HG02852 (cell line): ENCODE results near the gene VHLL.

ENCODE experiments used
- ATAC-seq: cut with Tn5 transposase; IDR thresholded peaks from one replicate; pipeline ENCODE4 v1.9.1; 2021; ENCODE audit warnings: mild to moderate bottlenecking, moderate library complexity; ENCODE audit not compliant: unreplicated experiment

The VHLL gene

DNA sequence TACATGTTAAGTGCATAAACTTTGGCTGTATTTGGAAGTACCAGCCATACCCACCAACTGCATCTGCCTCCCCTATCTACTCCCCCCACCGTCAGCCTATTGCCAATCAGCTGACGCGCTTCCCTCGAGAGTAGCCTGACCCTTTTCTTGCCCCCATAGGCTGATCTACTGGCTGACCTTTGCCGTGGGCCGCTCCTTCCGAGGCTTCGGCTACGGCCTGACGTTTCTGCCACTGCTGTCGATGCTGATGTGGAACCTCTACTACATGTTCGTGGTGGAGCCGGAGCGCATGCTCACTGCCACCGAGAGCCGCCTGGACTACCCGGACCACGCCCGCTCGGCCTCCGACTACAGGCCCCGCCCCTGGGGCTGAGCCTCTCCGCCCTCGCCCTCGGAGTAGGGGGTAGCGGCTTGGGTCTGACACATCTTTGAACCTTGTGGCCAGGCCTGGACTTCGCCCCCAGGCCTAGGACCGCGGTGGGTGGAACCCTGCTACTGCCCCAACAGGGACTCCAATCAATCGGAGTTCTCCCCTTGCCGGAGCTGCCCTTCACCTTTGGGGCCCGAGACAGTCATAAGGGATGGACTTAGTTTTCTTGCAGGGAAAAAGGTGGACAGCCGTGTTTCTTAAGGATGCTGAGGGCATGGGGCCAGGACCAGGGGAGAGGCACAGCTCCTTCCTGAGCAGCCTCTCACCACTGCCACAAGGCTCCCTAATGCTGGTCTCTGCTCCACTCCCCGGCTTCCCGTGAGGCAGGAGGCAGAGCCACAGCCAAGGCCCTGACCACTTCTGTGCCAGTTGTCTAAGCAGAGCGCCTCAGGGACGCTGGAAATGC is 7.7 kb downstream of the VHLL start:
- ATAC-seq, result no peak

DNA sequence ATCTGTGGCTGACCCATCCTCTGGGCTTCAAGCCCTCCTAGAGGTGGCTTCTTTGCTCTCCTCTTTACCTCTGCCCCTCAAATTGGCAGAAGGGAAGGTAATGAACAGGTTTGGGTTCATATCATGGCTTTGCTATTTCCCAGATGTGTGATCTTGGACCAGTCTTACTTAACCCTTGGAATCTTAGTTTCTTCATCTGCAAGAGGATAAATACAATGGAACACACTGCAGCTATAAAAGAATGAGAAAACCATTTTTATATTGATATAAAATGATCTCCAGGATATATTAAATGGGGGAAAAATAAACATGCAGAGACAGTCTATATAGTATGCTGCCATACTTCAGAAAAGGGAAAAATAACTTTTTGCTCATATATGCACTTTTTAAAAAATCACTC is 9.2 kb downstream of the VHLL start:
- no peak for ATAC-seq

DNA sequence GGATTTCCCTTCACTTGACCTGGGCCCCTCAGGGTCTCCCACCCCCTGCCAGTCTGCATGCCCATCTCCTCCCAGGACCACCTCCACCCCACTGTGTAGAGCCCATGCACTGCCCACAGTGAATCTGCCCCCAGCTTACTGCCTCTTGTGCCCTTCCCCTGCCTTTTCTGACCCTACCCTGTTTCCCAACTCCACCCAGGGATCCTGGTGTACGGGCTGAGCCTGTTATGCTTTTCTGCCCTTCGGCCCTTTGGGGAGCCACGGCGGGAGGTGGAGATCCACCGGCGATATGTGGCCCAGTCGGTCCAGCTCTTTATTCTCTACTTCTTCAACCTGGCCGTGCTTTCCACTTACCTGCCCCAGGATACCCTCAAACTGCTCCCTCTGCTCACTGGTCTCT is 13.0 kb downstream of the VHLL start:
- no peak for ATAC-seq

DNA sequence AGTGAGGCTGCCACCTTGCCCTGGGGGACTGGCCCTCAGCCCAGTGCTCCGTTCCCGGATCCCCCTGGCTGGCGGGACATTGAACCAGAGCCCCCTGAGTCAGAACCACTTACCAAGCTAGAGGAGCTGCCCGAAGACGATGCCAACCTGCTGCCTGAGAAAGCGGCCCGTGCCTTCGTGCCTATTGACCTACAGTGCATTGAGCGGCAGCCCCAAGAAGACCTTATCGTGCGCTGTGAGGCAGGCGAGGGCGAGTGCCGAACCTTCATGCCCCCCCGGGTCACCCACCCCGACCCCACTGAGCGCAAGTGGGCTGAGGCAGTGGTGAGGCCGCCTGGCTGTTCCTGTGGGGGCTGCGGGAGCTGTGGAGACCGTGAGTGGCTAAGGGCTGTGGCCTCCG is 13.7 kb downstream of the VHLL start:
- no peak for ATAC-seq

DNA sequence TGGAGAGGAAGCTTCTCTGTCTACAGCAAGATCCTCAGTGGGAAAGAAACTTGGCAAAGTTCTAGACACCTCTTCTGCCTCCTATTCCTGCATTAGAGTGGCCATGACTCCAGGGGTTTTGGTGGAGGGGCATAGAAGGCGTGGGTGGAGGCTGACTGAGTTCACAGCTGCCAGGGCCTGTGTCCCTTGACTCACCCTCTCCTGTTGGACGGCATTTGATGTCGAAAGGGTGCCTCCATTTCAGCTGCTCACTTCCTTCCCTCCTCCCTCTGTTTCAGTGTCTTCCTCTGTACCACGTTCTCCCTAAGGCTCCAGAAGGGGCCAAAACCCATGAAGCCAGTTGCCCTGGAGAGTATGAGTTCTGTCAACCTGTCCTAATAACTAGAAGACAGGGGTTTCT is 14.3 kb downstream of the VHLL start:
- ATAC-seq, result no peak

DNA sequence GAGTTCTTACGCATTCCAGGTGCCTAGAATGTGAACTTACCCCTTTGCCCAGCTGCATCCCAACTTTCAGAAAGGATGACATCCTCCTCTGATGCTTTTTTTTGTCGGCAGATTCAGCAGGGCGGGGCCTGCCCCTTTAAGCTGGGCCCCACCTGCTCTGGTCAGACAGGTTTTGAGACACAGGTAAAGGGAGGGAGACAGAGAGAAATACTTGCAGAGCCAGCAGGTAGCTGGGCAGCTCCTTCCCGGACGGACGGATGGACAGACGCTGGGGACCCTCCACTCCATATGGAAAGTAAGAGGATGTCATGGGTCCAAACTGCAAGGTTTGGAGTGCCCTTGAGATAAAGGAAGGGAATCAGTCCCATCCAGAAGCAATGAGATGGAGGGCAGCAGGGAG is 15.0 kb downstream of the VHLL start, which contains the start of gene TMEM79:
Gene TMEM79 (plus strand): TSS at position 214 of the 400 bp plus-strand sequence. CDS start 902 bp downstream, outside the sequence.
- ATAC-seq, result no peak

DNA sequence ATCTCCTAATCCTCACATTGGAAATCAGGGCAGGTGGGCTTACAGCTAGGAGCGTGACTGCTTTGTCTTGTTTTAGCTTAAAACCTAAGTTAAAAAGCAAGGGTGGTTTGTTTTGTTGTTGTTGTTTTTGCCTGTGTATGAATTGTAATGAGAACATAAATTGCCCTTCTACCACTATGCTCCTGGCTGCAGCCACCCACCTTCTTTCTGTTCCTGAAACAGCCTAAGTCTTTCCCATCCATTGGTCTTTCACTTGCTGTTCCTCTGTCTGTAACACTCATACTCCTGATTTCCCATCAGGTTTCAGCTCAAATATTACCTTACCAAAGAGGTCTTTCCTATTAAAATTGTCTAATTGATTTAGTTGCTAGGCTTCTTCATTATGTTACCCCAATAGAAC is 15.6 kb downstream of the VHLL start:
- ATAC-seq, result no peak

DNA sequence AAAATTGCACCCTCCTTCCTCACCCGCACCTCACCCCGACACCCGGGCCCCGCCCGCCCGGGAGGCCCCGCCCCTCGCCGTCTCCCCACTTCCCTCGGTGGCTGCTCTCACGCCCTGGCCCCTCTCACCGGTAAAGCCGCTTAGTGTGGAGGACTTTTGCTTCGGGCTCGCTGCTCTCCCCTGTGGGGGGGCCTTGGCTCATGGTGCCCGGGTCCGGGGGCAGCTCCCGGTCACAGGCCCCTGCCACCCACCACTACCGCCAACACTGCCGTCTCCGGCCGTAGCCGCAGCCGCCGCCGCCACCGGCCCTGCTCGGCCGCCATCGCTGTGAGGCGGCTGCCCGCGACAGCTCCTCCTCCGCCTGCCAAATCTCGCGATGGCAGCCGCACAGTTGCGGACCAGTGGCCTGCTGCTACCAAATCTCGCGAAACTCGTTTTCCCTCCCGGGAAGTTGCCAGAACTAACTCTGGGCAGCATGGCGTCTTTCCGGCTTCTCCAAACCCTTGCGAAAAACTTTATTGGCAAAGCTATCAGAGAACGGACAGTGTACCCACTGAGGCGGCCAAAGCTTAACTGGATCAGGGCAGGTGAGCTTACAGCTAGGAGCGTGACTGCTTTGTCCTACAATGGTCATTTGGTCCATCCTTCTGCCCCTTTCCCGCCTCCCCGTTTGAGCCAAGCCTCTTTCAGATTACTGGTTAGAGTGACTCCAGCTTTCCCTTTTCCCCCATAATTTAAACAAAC is 16.5 kb downstream of the VHLL start, which contains the start of gene SMG5:
Gene SMG5 (minus strand): TSS at position 347 of the 744 bp plus-strand sequence. CDS start 145 bp downstream, at position 202.
- peak; percentile 78 for ATAC-seq

DNA sequence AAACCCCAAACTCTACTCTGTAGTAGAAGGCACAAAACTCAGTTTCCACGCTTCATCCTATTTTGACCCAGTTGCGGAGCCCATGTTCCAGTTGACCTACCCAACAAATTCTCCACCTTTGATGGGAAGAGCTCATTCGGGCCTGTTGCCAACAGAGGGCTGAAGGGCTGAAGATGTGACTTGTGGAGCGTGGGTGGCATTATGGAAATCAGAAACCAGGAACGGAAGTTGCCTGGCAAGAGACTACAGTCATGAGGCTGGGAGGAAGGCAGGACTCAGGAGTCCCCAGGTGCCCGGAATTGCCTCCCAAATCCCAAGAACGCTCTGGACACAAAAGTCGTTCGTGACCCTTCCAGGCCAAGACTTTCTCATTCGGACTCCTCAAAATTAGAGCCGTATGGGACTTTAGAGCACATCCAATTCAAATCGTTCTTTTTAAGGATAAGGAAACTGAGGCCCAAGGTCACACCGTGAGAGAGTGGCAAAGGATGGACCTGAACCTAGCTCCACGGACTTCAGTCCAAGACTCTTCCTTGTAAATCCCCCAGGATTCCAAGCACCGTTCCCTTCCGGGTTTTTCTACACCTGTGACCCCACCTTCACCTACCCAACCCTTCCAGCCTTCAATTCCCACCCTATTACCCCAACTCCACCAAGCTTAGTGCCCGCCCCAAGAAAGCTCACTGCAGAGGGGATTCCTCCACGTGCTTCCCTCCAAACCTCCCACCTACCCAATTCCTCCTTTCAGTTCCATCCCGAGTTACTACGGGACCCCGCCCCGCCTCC is 17.2 kb downstream of the VHLL start:
- peak; percentile 4 for ATAC-seq

DNA sequence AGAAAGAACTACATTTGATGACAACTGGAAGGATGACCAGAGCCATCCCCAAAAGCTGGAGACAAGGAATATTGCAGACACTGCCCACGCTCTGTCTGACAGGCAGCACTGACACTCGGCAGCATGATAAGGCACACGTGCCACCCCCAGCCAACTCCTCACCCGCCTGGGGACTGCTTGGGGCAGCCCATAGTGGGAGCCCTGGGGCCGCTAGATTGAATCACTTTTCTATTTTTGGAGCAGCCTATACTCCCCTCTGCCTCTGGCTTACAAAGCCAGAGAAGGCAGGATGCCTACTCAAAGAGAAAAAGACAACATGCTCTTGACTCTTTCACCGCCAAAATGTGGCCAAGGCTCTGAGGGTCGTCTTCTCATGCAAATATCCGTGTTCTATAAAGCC is 17.8 kb downstream of the VHLL start:
- ATAC-seq, result no peak

DNA sequence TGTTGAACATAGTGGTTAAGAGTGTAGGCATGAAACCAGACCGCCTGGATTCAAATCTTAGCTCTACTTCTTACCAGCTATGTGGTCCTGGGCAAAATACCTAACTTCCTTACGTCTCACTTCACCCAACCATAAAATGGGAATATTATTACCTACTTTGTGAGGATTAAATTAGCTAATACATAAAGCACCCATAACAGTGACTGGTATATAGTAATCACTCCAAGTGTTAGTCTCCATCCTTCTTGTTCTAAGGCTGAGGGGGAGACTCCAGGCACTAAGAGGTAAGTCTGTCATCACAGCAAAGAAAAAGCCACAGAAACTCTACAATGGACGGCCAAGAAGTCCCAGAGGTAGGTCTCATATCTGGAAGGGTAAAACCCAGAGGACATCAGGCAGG is 19.3 kb downstream of the VHLL start:
- ATAC-seq, result no peak

DNA sequence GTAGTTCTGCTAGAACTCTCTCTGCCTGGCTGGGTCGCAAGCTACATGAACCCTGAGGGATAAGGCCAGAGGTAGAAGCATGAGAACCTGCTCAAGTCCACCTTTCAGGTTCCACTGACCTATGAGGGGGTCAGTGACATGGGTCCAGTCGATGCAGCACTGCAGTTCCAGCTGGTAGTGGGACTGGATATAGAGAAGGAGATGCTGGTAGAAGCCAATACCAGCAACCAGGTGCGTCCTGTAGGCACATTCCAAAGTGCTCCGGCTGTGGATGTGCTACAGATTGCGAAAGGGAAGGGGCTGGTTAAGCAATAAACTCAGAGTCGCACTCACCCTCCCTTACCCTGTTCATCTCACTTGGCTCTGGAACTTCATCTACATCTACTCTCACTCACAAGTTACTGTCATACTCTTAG is 22.1 kb downstream of the VHLL start:
- ATAC-seq, result no peak

DNA sequence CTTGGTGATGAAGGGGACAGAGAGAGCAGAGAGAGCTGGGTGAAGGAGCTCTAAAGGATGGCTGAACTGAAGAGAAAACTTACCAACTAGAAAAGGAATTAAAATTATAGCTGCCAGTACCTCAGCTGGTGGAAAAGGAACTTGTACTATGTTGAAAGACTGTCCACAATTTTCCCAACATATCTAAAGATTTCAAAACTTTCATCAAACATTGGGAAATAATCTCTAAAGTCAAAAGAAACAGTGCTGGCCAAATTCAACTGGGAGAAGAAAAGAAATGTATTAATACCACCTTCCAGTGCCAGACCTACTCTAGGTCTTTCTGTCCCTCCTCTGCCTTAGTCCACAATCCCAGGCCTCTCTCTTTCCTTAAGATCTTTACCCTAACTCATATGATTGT is 22.6 kb downstream of the VHLL start:
- ATAC-seq, result no peak

DNA sequence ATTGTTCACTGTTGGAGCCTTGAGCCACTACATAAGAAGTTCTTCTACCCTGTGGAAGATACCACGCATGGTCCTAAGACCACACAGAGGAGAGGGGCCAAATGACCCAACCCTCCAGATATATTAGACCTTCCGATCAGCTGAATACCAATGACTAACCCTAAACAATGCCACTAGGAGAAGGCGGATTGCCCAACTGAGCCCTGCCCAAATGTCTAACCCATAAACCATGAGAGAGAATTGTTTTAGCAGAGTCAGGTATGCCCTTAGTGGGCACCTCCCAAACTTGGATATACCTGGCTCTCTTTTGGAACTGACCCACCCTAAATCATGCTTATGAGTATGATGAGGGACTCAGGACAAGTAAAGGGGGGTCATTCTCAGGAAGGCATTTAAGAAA is 28.8 kb downstream of the VHLL start:
- no peak for ATAC-seq

DNA sequence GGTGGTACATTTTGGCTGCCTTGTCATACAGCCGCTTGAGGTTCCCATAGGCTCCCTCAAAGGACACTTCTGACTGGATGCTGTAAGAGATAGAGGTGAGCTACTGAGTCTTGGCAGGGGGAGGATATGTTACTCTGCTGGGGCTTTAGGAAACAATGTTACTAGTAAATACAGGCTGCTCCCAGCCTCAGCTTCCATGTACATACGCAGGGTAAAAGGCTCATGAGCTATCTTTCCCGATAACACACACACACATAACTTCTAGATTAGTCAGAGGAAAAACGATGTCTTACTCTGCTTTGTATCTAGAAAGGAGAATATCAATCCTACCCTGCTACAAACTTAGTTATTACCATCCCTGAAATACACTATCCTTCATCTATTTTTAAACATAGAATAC is 30.8 kb downstream of the VHLL start:
- no peak for ATAC-seq

DNA sequence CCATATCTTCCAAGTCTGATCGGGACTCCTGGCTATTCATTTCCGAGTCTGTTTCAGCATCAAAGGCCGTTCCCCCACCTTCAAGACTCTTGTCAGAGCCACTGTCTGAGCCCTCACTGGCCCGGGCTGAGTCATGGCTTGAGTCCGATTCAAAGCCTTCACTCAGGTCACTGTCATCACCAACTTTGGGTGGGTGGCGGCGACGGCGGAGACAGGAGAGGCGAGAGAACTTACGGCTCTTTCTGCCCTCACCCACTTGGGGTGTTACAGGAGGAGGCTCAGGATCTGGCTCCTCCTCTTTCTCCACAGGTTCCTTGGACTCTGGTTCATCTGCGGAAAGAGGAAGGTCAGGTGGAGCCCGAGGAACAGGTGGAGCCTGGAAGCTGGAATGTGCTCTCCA is 33.1 kb downstream of the VHLL start:
- ATAC-seq, result no peak

DNA sequence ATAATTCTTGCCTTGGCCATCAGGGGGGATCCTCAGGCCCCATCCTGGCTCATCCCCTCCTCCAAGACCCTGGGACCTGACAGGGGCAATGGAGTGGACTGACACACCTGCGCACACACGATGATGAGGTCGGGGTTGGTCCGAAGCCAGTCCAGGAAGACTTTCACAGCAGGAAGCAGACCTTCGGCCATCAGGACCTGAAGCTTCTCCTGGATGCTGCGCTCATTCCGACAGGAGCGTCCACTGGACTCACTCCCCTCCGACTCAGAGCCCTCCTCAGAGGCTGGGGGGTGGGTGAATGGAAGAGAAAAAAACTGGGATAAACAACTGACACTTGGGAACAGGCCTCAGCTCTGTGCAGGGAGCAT is 35.8 kb downstream of the VHLL start:
- no peak for ATAC-seq

DNA sequence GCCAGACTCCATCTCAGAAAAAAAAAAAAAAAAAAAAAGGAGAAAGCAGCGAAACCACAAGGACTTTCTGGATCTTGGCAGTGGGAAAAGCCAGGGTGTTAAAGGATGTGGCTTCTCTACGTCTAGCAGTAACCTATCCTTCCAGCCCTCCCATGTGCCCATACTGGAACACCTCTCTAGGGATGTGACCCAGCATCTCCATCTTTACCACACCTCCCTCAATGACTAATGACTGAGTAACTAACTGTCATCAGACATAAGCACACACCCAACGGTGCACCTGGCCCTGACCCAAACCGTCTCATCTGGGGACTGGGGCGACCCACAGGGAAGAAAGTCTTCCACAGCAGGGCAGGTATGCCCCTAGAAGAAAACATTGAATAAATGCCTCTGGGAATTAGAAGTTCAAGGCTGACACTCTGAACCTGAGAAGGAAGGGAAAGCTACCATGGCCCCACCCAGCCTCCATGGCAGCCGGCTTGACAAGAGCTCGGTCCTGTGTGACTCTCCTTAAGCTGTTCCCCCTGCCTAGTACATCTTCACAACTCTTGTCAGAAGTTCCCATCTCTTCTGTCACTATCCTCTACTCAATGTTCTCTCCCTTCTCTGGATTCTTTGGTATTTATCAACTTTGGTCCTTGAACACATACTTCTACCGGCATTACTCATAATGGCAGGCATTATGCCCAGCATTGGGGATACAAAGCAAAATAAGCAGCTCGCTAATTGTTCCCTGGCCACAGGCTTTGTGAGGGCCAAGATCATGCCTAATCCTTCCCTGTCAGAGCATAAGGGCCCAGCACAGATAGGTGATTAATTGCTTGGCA is 36.4 kb downstream of the VHLL start:
- ATAC-seq, result no peak

DNA sequence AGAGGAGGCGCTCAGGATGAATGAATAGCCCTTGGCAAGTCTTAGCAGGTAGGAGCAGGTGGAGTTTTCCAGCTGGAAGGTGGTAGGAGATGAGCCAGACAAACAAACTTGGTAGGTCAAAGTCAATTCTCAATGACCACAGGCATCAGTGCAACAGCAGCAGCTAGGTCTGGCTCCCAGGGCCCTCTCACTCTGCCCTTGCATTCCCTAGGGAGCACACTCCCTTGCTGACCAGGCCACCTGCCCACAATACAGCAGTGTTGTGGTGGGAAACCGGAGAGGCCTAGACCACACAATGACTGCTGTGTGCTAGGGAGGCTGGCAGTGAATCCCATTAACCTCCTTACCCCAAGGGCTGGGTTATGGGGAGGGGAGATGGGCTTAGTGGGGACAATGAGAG is 38.2 kb downstream of the VHLL start:
- ATAC-seq, result no peak

DNA sequence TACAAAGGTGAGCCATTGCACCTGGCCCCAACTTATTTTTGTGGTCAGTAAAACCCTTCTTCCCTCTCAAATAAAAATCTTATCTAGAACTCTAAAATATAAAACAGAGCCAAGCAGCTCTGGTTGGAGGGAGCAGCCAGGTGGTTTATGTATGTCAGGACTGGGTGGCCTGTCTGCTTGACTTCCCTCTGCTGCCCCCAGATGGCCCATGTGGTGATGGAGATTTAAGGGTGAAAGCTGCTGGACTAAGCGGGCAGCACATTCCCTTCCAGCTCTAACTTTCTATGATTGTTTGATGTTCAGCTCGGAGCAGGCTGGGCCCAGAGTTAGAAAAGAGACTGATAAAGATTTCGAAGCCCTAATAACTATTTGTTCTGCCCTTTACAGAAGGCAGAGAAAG is 39.3 kb downstream of the VHLL start:
- ATAC-seq, result no peak

DNA sequence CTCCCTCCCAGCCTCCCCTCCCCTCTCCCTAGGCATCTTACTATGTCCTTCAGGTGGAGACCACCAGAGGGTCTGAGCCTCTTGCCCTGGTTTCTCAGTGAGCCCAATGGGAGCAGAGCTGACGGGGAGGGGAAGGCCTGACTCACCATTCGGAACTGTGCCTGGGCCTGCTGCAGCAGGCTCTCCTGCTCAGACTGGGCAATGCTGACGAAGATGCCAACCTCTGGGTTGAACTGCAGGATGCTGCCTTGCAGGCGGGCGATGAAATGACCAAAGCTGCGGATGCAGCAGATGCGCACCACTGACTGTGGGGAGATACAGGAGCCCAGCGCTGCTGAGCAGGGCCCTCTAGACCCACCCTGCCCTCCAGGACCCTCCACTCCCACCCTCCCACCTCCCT is 40.2 kb downstream of the VHLL start:
- no peak for ATAC-seq
